ENCODE data around the gene ERBB3.

- TF ChIP-seq CTCF (IDR thresholded peaks at IDR 0.05; ENCODE audit: borderline replicate concordance, extremely low read depth, low read length, poor library complexity, severe bottlenecking), result no peak
- TF ChIP-seq EZH2 (IDR thresholded peaks at IDR 0.05; ENCODE audit: borderline replicate concordance, low read depth, low read length, severe bottlenecking), result no peak
These were observed 5.6 kb upstream of the ERBB3 start for GRCh38 chr12:56074396-56074795.
